Psoas muscle (tissue), 8 donors: Measurements from ENCODE around the gene STK26. TPM values are rescaled to one million over a fixed set of nuclear protein-coding genes. Genes with fewer than 3 reads are reported as not detected.

ENCODE experiments used
- ATAC-seq, 4 donors: fragments of 200-7000 bp; cut with Tn5 transposase; one replicate each; pipeline ENCODE4 v1.9.1; 2020; ENCODE audit warnings: moderate library complexity in 3 of 4, mild to moderate bottlenecking in 2 of 4
- DNase-seq, 2 donors: peaks; one replicate each; pipeline ENCODE4 v3.0.0-alpha.2; 2020
- H3K27ac ChIP-seq: fragments of 200-600 bp; one replicate; pipeline ENCODE4 v1.8.0; 2022
- H3K27me3 ChIP-seq, 3 donors: fragments of 200-600 bp in 1 of 3; one replicate each; pipeline versions ENCODE4 v1.6.1 to v1.8.0; 2013 to 2022; ENCODE audit warnings: low read length in 2 of 3, mild to moderate bottlenecking in 2 of 3, moderate library complexity in 1 of 3; ENCODE audit not compliant: insufficient read depth in 3 of 3
- H3K36me3 ChIP-seq, 2 donors: fragments of 200-600 bp in 1 of 2; one replicate each; pipeline versions ENCODE4 v1.6.1 to v1.8.0; 2013 to 2022; ENCODE audit warnings: low read depth in 1 of 2, mild to moderate bottlenecking in 1 of 2, moderate library complexity in 1 of 2; ENCODE audit not compliant: insufficient read depth in 1 of 2
- H3K4me1 ChIP-seq: fragments of 200-600 bp; one replicate; pipeline ENCODE4 v1.8.0; 2022
- H3K4me3 ChIP-seq: fragments of 200-600 bp; one replicate; pipeline ENCODE4 v1.8.0; 2022; ENCODE audit warnings: mild to moderate bottlenecking
- H3K9me3 ChIP-seq: fragments of 200-600 bp; one replicate; pipeline ENCODE4 v1.8.0; 2022
- WGBS, 3 donors: extraction: QIAGEN DNeasy Blood & Tissue Kit; methylation state at CpG; one replicate each; pipeline versions ENCODE4 v1.1.6 to v1.1.7; 2013; 5-methylcytosine and 5-hydroxymethylcytosine counted together
- intact Hi-C, 2 donors: fragments of 100-400 bp; cut with DNase I; formaldehyde crosslinking; loops; one replicate each; pipeline versions ENCODE4 v1.11.0 to v1.14.2; 2022
- polyA plus RNA-seq, 3 donors: library from polyadenylated mRNA; stranded (reverse); fragments of 200-250 nt; gene quantifications; one replicate each; pipeline ENCODE4 v1.2.3, GENCODE V29; 2013
- total RNA-seq, 4 donors: library from RNA; stranded (reverse); fragmentation: NEBNext Ultra II Directional in 2 of 4; extraction: Animal tissue kit (Norgen Biotek cat#: 25700) in 2 of 4; gene quantifications; one replicate each; pipeline versions ENCODE4 v1.2.1 to v1.2.4, GENCODE V29; 2021 to 2023
- TF ChIP-seq, protein P1 (sequence below): fragments of 200-600 bp; IDR thresholded peaks from one replicate; pipeline ENCODE4 v1.8.0; 2022; ENCODE audit warnings: antibody characterized with exemption
- donor health status: healthy with polysubstance abuse.
- donor health status: DM: no; HTN: no; CAD: no; lungs with moderate emphysema.
- donor health status: Bipolar disorder and iron deficiency.
- donor health status: healthy.
- donor health status: DM: yes; HTN: yes; CAD: no.
- donor health status: DM: no; HTN: no; CAD: no.
- donor health status: DM: no; HTN: no; CAD: no.
- donor health status: DM: yes; HTN: yes; CAD: no.

STK26 gene
- total and polyA plus RNA-seq, 7 donors, result 0.25 to 0.79 (median 0.44) TPM

DNA sequence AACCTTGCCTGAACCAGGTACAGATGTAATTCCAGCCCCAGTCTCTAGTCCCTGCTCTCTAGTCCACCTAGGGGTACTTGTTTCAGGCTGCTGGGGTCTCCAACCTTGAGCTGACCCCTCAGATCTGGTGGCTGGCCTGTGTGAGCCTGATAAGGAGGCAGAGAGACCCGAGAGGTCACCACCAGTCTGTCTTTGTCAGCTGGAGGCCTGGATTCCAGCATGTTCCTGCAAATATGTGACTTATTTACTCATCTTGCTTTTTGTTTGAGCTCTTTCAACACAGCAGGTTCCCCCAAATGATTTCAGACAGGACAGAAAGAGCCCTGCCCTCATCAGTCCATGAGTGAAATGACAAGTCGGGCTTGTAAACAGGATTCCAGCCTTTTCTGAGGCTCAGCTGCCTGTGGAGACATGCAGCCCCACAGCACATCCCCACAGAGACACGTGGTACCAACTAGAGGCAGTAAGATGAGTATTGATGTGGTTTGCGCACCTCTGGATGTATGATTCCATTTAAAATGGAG lies 37.5 kb upstream of the STK26 start:
- Histone ChIP-seq H3K27me3 (peaks cover 0 to 32% (median 0%) of the 10 kb centered on the region in 3 donors), H3K4me3 (no peak overlapping the region), H3K9me3 (no peaks in the 10 kb centered on the region), H3K36me3 (no peaks in the 10 kb centered on the region), H3K27ac (no peak overlapping the region), H3K4me1 (no peaks in the 10 kb centered on the region)
- WGBS, 3 donors, result 56 to 81% (median 77%) methylated on average over 3 to 4 of the region's 4 CpGs
- ATAC-seq, result no peak
- no peak for DNase-seq
- TF ChIP-seq, protein P1, sequence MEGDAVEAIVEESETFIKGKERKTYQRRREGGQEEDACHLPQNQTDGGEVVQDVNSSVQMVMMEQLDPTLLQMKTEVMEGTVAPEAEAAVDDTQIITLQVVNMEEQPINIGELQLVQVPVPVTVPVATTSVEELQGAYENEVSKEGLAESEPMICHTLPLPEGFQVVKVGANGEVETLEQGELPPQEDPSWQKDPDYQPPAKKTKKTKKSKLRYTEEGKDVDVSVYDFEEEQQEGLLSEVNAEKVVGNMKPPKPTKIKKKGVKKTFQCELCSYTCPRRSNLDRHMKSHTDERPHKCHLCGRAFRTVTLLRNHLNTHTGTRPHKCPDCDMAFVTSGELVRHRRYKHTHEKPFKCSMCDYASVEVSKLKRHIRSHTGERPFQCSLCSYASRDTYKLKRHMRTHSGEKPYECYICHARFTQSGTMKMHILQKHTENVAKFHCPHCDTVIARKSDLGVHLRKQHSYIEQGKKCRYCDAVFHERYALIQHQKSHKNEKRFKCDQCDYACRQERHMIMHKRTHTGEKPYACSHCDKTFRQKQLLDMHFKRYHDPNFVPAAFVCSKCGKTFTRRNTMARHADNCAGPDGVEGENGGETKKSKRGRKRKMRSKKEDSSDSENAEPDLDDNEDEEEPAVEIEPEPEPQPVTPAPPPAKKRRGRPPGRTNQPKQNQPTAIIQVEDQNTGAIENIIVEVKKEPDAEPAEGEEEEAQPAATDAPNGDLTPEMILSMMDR, result no peak
- intact Hi-C loops, result no loop called here

DNA sequence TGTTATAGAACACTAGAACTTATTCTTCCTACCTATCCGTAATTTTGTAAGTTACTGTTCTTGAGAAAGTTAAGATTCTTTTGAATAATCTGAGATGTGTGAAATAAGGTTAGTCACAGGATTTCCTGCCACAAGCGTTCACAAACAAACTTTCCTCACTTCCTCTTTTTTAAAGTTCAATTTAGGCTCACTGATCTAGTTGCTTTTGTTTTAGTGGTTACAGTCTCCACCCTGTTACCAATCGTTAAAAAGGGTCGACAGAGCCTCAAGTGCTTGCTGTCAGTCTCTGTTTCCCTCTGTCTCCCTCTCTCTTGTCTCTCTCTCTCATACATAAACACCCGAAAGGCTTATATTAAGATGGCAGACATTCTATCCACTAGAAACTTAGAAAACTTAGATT lies 35.9 kb upstream of the STK26 start:
- DNase-seq (no peak), ATAC-seq (no peak)
- Histone ChIP-seq H3K9me3 (no peaks in the 10 kb centered on the region), H3K4me3 (no peak overlapping the region), H3K27me3 (peaks cover 0 to 21% (median 0%) of the 10 kb centered on the region in 3 donors), H3K27ac (no peak overlapping the region), H3K36me3 (no peaks in the 10 kb centered on the region), H3K4me1 (no peaks in the 10 kb centered on the region)
- TF ChIP-seq, protein P1, result no peak
- WGBS, 3 donors, result 14 to 31% (median 23%) methylated on average over 5 of the region's 5 CpGs
- intact Hi-C loops, result no loop called here

DNA sequence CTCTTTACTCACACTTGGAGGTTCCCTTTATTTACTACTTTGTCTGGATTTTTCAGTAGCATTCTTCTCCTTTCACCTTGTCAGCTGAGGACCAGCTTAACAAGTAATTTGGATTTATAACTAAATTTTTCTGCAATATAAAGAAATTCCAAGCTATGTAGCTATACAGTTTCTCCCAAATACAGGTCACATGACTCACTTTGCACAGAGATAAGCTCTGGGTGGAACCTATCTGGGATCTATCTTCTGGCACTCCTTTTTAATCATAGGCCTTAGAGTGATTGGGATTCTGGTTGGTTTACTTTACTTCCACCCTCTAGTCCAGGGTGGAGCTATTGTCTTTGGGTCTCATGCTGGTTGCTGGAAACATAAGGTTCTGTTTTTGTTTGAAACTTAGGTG lies 34.9 kb upstream of the STK26 start:
- TF ChIP-seq, protein P1, result no peak
- Histone ChIP-seq H3K27ac (no peak overlapping the region), H3K36me3 (no peaks in the 10 kb centered on the region), H3K9me3 (no peaks in the 10 kb centered on the region), H3K27me3 (peaks cover 0 to 21% (median 0%) of the 10 kb centered on the region in 3 donors), H3K4me3 (no peak overlapping the region), H3K4me1 (no peaks in the 10 kb centered on the region)
- ATAC-seq, result no peak
- intact Hi-C loops, result no loop called here
- DNase-seq, result no peak

DNA sequence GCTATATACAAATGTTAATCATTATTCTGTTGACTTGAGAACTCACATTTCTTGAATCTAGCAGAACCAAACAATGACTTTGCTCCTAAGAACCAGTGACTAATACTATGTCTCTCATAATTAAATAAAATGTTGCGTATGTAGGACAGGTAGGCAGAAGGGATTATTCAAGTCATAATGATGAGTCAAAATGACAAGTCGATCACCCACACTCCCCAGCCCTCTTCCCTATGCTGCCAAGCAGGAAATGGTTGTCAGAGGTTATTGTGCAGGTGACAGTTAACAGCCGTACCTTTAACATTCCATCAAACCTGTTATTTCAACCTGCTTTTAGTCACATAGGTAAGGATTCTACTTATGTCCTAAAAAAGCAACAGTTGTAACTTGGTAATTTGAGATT lies 22.0 kb upstream of the STK26 start:
- TF ChIP-seq, protein P1, result no peak
- Histone ChIP-seq H3K36me3 (no peaks in the 10 kb centered on the region), H3K27me3 (peaks cover 0 to 8% (median 0%) of the 10 kb centered on the region in 3 donors), H3K4me1 (no peaks in the 10 kb centered on the region), H3K4me3 (no peak overlapping the region), H3K27ac (no peak overlapping the region), H3K9me3 (no peaks in the 10 kb centered on the region)
- WGBS, 3 donors, result 67 to 85% (median 82%) methylated on average over 3 of the region's 3 CpGs
- intact Hi-C loops, result no loop called here
- ATAC-seq (no peak), DNase-seq (no peak)

DNA sequence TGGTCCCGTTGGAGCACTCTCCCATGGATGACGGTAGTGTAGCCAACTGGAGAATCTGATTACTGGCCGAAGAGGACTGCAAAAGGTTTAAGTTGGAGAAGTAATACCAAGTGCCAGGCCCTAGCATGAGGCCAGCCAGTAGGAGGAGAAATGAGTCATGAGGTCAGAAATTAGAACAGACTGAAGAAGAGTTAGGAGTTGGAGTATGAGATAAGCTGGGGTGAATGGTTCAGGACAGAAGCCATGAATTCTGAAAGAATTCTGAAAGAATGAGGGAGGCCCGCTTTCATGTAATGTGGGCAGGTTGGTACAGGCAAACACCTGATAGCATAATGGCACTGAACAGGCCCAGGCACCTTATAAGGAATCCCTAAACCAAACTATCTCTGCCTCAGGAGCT lies 18.4 kb upstream of the STK26 start:
- no peak for DNase-seq

More for the DNA sequence above, 18.4 kb upstream of the STK26 start:
- no peaks in the 10 kb centered on the region for H3K4me1 ChIP-seq
- no peak overlapping the region for H3K4me3 ChIP-seq
- intact Hi-C loops, result no loop called here
- no peaks in the 10 kb centered on the region for H3K9me3 ChIP-seq
- peaks cover 0 to 34% (median 0%) of the 10 kb centered on the region in 3 donors for H3K27me3 ChIP-seq
- no peak for ATAC-seq
- no peak overlapping the region for H3K27ac ChIP-seq
- 35 to 48% (median 47%) methylated on average over 4 of the region's 4 CpGs for WGBS, 3 donors
- no peaks in the 10 kb centered on the region for H3K36me3 ChIP-seq
- TF ChIP-seq, protein P1, result no peak
